GOT3 (cell line): Measurements from ENCODE around the gene ARSH.
"Not testable (repeated sequence)": the region's sequence is repeated elsewhere in the genome, so short reads cannot be mapped to it uniquely, and the experiment has no call there.

Source experiments
- DNase-seq: peaks from one replicate; lab custom pipeline; 2025; ENCODE audit warnings: mixed read lengths; lab: John Stamatoyannopoulos, UW

Gene ARSH

GRCh38 chrX:3006495-3006894, at the start of gene ARSH:
TSS of gene ARSH (plus strand) at chrX:3006546. CDS start at chrX:3006613, 67 bp downstream.
- DNase-seq, result no peak

- no peak for DNase-seq
These were observed 48.1 kb upstream of the ARSH start for GRCh38 chrX:2958199-2958598.

- DNase-seq, result no peak
These were observed 45.4 kb upstream of the ARSH start for GRCh38 chrX:2960861-2961515.

- no peak for DNase-seq
These were observed 44.0 kb upstream of the ARSH start for GRCh38 chrX:2962381-2962780.

- not testable (repeated sequence) for DNase-seq
These were observed 42.9 kb upstream of the ARSH start for GRCh38 chrX:2963449-2963848.

GRCh38 chrX:2963992-2964794, 42.2 kb upstream of the ARSH start:
- DNase-seq, result not testable (repeated sequence)

GRCh38 chrX:2965965-2966364, 40.4 kb upstream of the ARSH start:
- no peak for DNase-seq

GRCh38 chrX:2967012-2967411, 39.3 kb upstream of the ARSH start:
- no peak for DNase-seq

- no peak for DNase-seq
These were observed 38.8 kb upstream of the ARSH start for GRCh38 chrX:2967584-2967983.

- no peak for DNase-seq
These were observed 38.1 kb upstream of the ARSH start for GRCh38 chrX:2967998-2968909.

GRCh38 chrX:2969021-2969420, 37.3 kb upstream of the ARSH start:
- no peak for DNase-seq

- no peak for DNase-seq
These were observed 34.0 kb upstream of the ARSH start for GRCh38 chrX:2972391-2972790.

- no peak for DNase-seq
These were observed 31.4 kb upstream of the ARSH start for GRCh38 chrX:2974961-2975360.

- not testable (repeated sequence) for DNase-seq
These were observed 27.7 kb upstream of the ARSH start for GRCh38 chrX:2978639-2979038.

GRCh38 chrX:2984342-2984741, 22.0 kb upstream of the ARSH start:
- DNase-seq, result no peak

GRCh38 chrX:2989565-2989964, 16.8 kb upstream of the ARSH start:
- DNase-seq, result no peak

- no peak for DNase-seq
These were observed 4.2 kb downstream of the ARSH start for GRCh38 chrX:3010532-3010931.

- no peak for DNase-seq
These were observed 11.1 kb downstream of the ARSH start for GRCh38 chrX:3017492-3017891.

GRCh38 chrX:3024176-3024575, 17.8 kb downstream of the ARSH start:
- no peak for DNase-seq

GRCh38 chrX:3026074-3026815, 19.9 kb downstream of the ARSH start:
- DNase-seq, result no peak

- DNase-seq, result no peak
These were observed 22.8 kb downstream of the ARSH start for GRCh38 chrX:3029129-3029528.

GRCh38 chrX:3037218-3037617, 30.9 kb downstream of the ARSH start:
- DNase-seq, result no peak
